ENCODE data around the gene CHSY1.
A peak's percentile ranks its signal among the peaks of the same experiment; 100 is the strongest.

The CHSY1 gene

GRCh38 chr15:101250341-101250831 is 1.5 kb downstream of the CHSY1 start:
- Histone ChIP-seq H3K9me3 (ENCODE audit: insufficient read depth, low read length) (no peaks in the 10 kb centered on the region), H4K20me1 (ENCODE audit: insufficient read depth, low read length) (peaks cover 28% of the 10 kb centered on the region), H3K27me3 (ENCODE audit: low read depth, low read length) (peaks cover 28% of the 10 kb centered on the region), H3K4me1 (ENCODE audit: low read length) (peaks cover 17% of the 10 kb centered on the region), H2AFZ (ENCODE audit: low read depth, low read length) (no peak overlapping the region), H3K79me2 (ENCODE audit: low read length) (peaks cover 42% of the 10 kb centered on the region), H3K4me3 (ENCODE audit: low read length) (peak overlapping the region; percentile 94), H3K36me3 (replicated peaks; ENCODE audit: low read depth, low read length) (no peaks in the 10 kb centered on the region), H3K9ac (ENCODE audit: low read length) (peak overlapping the region; percentile 64), H3K4me2 (ENCODE audit: low read length) (peak overlapping the region; percentile 96), H3K27ac (ENCODE audit: low read length) (no peak overlapping the region)
- TF ChIP-seq EZH2phosphoT487 (IDR thresholded peaks at IDR 0.05; ENCODE audit: low read depth) (no peak), CTCF (IDR thresholded peaks at IDR 0.05; ENCODE audit: low read depth, low read length) (no peak)

DNA sequence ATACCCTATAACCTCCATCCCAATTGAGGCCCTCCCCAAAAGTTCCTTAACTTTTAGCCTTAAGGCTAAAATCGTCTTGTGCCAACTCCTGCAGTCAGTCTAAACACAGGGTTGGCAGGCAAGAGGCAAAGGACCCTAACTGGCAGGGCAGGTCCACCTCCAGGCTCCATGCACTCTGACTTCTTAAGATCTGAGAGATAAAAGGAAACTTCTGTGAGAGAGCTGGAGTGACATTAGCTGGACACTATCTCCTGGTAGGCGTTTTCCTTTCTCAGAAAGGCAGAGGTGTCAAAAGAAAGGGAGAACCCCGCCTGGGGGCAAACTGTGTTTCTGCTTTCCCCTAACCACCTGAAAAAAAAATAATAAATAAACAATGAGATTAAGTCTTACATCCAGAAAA is 3.6 kb downstream of the CHSY1 start:
- TF ChIP-seq EZH2phosphoT487 (IDR thresholded peaks at IDR 0.05; ENCODE audit: low read depth): no peak
- TF ChIP-seq CTCF (IDR thresholded peaks at IDR 0.05; ENCODE audit: low read depth, low read length): no peak
- Histone ChIP-seq H3K4me3 (ENCODE audit: low read length) (no peak overlapping the region), H3K36me3 (replicated peaks; ENCODE audit: low read depth, low read length) (no peaks in the 10 kb centered on the region), H3K4me1 (ENCODE audit: low read length) (peaks cover 18% of the 10 kb centered on the region), H3K27ac (ENCODE audit: low read length) (no peak overlapping the region), H3K9ac (ENCODE audit: low read length) (no peak overlapping the region), H3K4me2 (ENCODE audit: low read length) (no peak overlapping the region), H3K27me3 (ENCODE audit: low read depth, low read length) (peaks cover 15% of the 10 kb centered on the region), H4K20me1 (ENCODE audit: insufficient read depth, low read length) (peaks cover 49% of the 10 kb centered on the region), H3K79me2 (ENCODE audit: low read length) (peaks cover 61% of the 10 kb centered on the region), H2AFZ (ENCODE audit: low read depth, low read length) (no peak overlapping the region), H3K9me3 (ENCODE audit: insufficient read depth, low read length) (no peaks in the 10 kb centered on the region)

- no peak overlapping the region for H3K9ac ChIP-seq (ENCODE audit: low read length)
- no peak overlapping the region for H3K27ac ChIP-seq (ENCODE audit: low read length)
- no peak overlapping the region for H3K4me3 ChIP-seq (ENCODE audit: low read length)
- peaks cover 7% of the 10 kb centered on the region; the same call in 1 of the 2 replicates for H3K27me3 ChIP-seq (ENCODE audit: low read depth, low read length)
- H3K4me2 ChIP-seq (ENCODE audit: low read length): no peak overlapping the region
- no peak for TF ChIP-seq CTCF (IDR thresholded peaks at IDR 0.05; ENCODE audit: low read depth, low read length)
- TF ChIP-seq EZH2phosphoT487 (IDR thresholded peaks at IDR 0.05; ENCODE audit: low read depth): no peak
- H3K79me2 ChIP-seq (ENCODE audit: low read length): peaks cover 72% of the 10 kb centered on the region
- no peak overlapping the region for H2AFZ ChIP-seq (ENCODE audit: low read depth, low read length)
- no peaks in the 10 kb centered on the region for H3K9me3 ChIP-seq (ENCODE audit: insufficient read depth, low read length)
- peaks cover 4% of the 10 kb centered on the region for H3K36me3 ChIP-seq (replicated peaks; ENCODE audit: low read depth, low read length)
- peaks cover 60% of the 10 kb centered on the region for H4K20me1 ChIP-seq (ENCODE audit: insufficient read depth, low read length)
- H3K4me1 ChIP-seq (ENCODE audit: low read length): peaks cover 22% of the 10 kb centered on the region
These were observed 4.8 kb downstream of the CHSY1 start for GRCh38 chr15:101246824-101247745.

- H3K36me3 ChIP-seq (replicated peaks; ENCODE audit: low read depth, low read length): peaks cover 10% of the 10 kb centered on the region
- H3K9me3 ChIP-seq (ENCODE audit: insufficient read depth, low read length): no peaks in the 10 kb centered on the region
- H3K79me2 ChIP-seq (ENCODE audit: low read length): peaks cover 78% of the 10 kb centered on the region
- no peak overlapping the region for H3K4me3 ChIP-seq (ENCODE audit: low read length)
- no peak overlapping the region for H3K27ac ChIP-seq (ENCODE audit: low read length)
- H3K4me2 ChIP-seq (ENCODE audit: low read length): no peak overlapping the region
- TF ChIP-seq EZH2phosphoT487 (IDR thresholded peaks at IDR 0.05; ENCODE audit: low read depth): no peak
- TF ChIP-seq CTCF (IDR thresholded peaks at IDR 0.05; ENCODE audit: low read depth, low read length): no peak
- peaks cover 7% of the 10 kb centered on the region; the same call in 1 of the 2 replicates for H3K27me3 ChIP-seq (ENCODE audit: low read depth, low read length)
- H3K4me1 ChIP-seq (ENCODE audit: low read length): peaks cover 23% of the 10 kb centered on the region
- peaks cover 63% of the 10 kb centered on the region for H4K20me1 ChIP-seq (ENCODE audit: insufficient read depth, low read length)
- no peak overlapping the region for H3K9ac ChIP-seq (ENCODE audit: low read length)
- H2AFZ ChIP-seq (ENCODE audit: low read depth, low read length): no peak overlapping the region
These were observed 5.5 kb downstream of the CHSY1 start for GRCh38 chr15:101246391-101246790.
